Breast epithelium (tissue), 3 donors: ENCODE measurements around the gene GNS.

Experiments used
- POLR2A ChIP-seq: fragments of 450-650 bp; IDR thresholded peaks from one replicate; pipeline ENCODE4 v1.6.1; 2016; ENCODE audit warnings: antibody characterized with exemption, mild to moderate bottlenecking, moderate library complexity
- POLR2AphosphoS5 ChIP-seq, 3 donors: sonication (generic); formaldehyde crosslinking; IDR thresholded peaks; one replicate each; pipeline ENCODE4 v1.6.1; 2017; ENCODE audit warnings: antibody characterized with exemption in 3 of 3
- TF ChIP-seq, protein P1 (sequence below), 3 donors: fragments of 450-650 bp; IDR thresholded peaks; one replicate each; pipeline ENCODE4 v1.5.1; 2016 to 2017; ENCODE audit warnings: antibody characterized with exemption in 3 of 3, mild to moderate bottlenecking in 3 of 3, moderate library complexity in 3 of 3

- TF ChIP-seq, protein P1, sequence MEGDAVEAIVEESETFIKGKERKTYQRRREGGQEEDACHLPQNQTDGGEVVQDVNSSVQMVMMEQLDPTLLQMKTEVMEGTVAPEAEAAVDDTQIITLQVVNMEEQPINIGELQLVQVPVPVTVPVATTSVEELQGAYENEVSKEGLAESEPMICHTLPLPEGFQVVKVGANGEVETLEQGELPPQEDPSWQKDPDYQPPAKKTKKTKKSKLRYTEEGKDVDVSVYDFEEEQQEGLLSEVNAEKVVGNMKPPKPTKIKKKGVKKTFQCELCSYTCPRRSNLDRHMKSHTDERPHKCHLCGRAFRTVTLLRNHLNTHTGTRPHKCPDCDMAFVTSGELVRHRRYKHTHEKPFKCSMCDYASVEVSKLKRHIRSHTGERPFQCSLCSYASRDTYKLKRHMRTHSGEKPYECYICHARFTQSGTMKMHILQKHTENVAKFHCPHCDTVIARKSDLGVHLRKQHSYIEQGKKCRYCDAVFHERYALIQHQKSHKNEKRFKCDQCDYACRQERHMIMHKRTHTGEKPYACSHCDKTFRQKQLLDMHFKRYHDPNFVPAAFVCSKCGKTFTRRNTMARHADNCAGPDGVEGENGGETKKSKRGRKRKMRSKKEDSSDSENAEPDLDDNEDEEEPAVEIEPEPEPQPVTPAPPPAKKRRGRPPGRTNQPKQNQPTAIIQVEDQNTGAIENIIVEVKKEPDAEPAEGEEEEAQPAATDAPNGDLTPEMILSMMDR (IDR thresholded peaks at IDR 0.05) = no peak
- TF ChIP-seq POLR2AphosphoS5 (IDR thresholded peaks at IDR 0.05) (no peak), POLR2A (no peak)
Observed at GRCh38 chr12:64666054-64666914, 92.9 kb downstream of the GNS start.
